NCI-H187 treated with DMSO at 0.1 percent for 48 hours (cell line): ENCODE data around the gene CACNB1.

Source experiments
- DNase-seq: peaks from one replicate; lab custom pipeline; 2025; lab: John Stamatoyannopoulos, UW

Gene CACNB1

GRCh38 chr17:39197380-39198185 lies at the start of gene CACNB1:
Gene CACNB1 (minus strand): TSS chr17:39197669. CDS start chr17:39197495, 174 bp downstream.
- DNase-seq, result no peak

DNA sequence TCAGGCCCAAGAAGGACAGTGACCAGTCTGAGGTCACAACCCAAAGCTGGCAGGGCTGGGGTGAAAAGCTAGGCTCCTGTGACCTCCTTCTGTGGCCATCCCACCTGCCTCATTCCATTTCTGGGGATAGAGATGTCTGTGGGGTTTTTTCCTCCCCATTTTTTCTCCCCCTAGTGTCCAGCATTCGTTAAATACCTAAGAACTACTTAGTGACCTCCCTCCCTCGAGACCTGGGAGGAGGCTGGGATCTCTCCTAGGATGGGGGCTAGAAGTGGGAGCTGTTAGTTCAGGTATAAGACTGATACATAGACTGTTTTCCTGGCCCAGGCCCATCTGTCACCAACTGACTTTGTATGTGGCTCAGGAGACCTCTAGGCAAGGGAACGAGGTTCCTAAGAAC lies 48.8 kb upstream of the CACNB1 start:
- no peak for DNase-seq

- peak; percentile 8 for DNase-seq
Observed at GRCh38 chr17:39244600-39245570, 47.4 kb upstream of the CACNB1 start.

GRCh38 chr17:39244016-39244599 lies 46.6 kb upstream of the CACNB1 start:
- no peak for DNase-seq

DNA sequence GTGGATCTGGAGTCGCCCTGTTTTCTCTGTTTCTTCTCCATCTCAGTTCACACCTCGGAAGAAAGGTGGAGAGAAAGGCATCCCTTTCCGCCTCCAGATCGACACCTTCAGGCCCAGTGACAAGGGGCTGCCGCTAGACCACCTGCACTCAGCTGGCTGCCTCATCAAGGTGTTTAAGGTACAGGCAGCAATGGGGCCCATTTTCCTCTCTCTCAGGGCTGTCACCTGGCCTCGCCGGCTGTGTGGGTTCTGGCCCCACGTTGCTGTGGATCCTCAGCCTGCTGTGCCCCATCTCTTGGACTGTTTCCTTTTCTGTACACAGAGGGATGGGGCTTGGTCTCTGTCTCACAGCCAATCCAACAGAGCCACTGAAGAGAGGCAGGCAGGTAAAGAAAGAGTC lies 45.7 kb upstream of the CACNB1 start:
- DNase-seq, result no peak

- DNase-seq, result no peak
Observed at GRCh38 chr17:39240631-39241030, 43.2 kb upstream of the CACNB1 start.

DNA sequence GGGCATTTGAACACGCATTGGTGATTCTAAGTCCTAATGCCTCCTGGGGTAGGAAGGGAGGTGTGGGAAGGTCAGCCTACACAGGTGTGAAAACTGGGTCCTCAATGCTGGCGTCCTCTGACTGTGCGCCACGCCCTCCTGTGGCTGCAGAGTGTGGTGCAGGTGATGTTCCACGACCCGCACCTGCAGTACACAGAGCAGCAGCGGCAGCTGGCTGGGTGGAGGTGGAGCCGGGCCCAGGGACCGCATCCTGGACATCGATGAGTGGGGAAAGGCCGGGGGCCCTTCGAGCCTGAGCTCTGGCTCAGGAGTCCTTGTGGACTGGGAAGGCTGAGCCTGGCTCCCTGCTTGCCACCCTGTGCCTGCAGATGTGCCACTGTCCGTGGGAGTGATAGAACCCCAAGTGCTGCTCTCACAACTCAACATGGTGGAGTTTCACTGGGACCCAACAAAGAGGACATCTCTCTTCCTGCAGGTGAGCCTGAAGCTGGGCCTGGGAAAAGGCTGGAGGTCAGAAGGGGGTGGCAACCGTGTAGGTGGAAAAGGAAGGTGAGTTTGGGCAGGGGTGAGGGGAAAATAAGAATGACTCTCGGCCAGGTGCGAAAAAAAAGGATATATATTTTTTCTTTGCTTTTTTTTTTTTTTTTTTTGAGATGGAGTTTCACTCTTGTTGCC lies 42.3 kb upstream of the CACNB1 start:
- DNase-seq, result no peak

DNA sequence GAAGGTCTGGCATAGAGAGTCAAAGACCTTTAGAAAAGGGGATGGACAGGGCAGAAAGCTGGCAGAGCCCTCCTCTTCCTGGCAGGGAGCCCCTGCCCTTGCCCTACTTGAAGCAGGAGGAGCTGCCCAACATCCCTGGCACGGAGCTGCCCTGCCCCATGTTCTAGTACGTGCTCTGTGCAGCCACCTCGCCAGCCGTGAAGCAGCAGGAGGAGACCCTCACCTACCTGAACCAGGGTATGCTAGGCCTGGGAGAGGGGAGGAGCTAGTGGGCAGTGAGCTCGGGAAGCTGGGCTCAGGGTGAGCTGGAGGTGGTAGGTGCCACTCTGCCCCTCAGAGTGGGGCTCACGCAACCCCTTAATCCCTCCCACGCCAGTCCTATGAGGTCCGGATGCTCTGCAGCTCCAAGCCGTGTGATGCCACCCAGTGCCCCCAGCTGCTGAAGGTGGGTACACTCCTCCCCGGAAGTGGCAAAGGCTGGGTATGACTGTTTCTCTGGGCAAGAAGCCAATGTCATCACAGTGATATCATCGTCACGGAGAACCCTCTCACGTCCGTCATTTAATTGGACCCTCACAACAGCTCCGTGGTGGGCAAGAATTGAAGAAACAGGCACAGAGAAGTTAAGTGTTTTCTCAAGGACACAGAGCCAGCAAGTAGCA lies 41.0 kb upstream of the CACNB1 start:
- DNase-seq, result no peak

DNA sequence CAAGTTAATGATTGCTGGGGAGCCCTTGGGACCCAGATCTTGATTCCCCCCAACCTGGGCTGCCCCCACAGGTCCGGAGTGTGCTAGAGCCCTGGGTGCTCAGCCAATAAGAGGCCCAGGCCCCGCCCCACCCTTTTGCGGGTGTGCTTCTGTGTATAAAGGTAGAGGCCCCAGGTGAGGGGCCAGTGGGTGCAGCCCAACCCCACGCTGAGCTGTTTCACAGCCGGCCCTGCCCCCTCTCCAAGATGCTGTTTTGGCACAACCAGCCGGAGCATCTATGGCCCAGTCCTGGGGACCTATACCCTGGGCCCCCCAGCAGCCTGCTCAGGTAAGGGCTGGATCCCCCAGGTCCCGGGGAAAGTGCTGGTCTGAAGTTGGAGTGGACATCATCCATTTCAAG lies 40.1 kb upstream of the CACNB1 start:
- DNase-seq, result no peak

GRCh38 chr17:39236981-39237441 lies 39.5 kb upstream of the CACNB1 start:
- DNase-seq, result no peak

- no peak for DNase-seq
Observed at GRCh38 chr17:39236450-39236927, 39.0 kb upstream of the CACNB1 start.

- peak; percentile 13 for DNase-seq
Observed at GRCh38 chr17:39235555-39236449, 38.3 kb upstream of the CACNB1 start.

DNA sequence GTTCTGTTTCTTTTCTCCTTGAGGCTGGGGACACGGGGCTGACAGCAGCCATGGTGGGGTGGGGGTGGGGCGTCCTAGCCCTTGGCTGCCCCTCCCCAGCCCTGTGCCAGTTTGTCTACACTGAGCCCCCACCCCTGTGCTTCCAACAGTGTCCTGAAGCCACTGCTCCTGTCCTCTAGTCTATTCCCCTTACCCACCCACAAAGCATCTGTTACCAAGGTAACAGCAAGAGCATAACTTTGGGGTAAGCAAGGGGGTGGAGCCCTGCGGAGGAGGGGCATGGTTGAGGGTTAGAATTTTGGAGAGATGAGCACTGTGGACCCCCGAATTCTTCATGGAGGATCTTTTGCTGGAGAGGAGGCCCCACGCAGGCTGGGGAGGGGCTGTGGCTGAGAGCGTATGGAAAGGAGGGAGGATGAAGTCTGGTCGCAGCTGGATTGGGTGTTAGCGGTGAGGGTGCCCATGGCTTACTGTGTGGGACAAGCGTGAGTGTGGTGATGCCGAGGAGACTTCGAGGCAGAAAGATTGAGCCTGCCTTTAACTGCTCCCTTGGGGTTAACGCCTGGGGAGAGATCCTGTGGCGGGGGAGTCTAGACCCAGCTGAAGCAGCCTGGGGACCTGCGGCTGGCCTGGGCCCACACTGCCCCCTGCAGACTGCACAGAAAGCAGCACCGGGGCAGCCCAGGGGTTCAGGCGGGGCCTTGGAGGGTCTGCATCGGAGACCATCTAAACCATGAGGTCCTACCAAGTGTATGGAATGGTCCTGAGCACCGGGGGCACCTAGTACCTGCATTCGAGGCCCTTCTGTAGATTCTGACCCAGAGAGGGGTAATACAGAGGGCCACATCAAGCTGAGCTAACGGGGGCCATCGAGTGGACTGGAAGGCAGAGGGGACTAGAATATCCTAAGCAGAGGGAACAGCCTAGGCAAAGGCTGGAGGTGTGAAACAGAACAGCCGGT lies 34.4 kb upstream of the CACNB1 start:
- no peak for DNase-seq

DNA sequence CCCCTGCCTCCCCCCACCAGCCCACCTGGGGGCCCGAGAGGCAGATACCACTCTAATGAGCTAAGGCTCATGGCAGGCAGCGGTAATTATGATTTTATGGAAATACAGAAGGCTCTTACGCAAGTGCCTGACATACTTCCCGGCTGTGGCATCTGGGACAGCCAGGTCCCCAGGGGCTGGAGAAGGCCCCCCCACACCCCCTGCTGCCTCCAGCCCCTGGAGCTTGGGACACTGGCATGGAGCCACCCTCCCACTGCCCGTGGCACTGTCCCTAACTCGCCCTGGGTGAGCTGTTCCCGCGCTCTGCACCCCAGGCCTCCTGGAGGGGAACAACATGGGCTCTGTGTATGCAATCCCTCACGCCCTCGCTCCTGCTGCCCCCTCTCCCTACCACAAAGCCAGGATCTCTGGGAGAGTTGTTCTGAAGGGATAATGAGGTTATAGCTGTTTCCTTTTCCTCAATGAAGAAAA lies 33.7 kb upstream of the CACNB1 start:
- no peak for DNase-seq

GRCh38 chr17:39230361-39230760 lies 32.9 kb upstream of the CACNB1 start:
- DNase-seq, result no peak

- no peak for DNase-seq
Observed at GRCh38 chr17:39229274-39229913, 31.9 kb upstream of the CACNB1 start.

DNA sequence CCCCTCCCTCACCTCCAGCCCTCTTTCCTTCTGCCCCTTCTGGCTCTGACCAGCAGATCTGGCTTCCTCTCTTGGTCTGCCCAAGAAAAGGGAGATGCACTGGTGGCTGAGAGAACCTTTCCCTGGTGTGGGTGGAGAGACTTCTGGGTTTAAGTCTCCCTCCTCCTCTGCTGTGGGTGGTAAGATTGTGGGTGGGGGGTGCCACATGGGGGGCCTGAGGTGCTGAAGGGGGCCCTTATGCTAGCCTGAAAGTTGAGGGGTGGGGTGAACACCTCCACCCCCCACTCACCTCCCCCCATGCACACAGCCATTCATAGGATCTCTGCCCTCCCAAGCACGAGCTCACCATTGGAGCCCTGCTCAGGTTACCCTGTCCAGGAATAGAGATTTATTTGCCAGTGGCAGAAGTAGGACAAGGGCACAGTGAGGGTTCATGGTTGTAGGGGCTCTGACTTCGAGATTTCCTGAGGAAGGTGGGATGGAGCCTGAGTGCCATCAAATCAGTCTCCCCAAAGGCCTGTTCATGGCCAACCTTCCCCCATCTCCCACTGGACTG lies 30.0 kb upstream of the CACNB1 start:
- DNase-seq, result no peak
